HG03103 (cell line): ENCODE results near the gene WIZ.

Source experiments
- ATAC-seq: cut with Tn5 transposase; IDR thresholded peaks from one replicate; pipeline ENCODE4 v1.9.1; 2021; ENCODE audit warnings: low read depth; ENCODE audit not compliant: unreplicated experiment

The WIZ gene

DNA sequence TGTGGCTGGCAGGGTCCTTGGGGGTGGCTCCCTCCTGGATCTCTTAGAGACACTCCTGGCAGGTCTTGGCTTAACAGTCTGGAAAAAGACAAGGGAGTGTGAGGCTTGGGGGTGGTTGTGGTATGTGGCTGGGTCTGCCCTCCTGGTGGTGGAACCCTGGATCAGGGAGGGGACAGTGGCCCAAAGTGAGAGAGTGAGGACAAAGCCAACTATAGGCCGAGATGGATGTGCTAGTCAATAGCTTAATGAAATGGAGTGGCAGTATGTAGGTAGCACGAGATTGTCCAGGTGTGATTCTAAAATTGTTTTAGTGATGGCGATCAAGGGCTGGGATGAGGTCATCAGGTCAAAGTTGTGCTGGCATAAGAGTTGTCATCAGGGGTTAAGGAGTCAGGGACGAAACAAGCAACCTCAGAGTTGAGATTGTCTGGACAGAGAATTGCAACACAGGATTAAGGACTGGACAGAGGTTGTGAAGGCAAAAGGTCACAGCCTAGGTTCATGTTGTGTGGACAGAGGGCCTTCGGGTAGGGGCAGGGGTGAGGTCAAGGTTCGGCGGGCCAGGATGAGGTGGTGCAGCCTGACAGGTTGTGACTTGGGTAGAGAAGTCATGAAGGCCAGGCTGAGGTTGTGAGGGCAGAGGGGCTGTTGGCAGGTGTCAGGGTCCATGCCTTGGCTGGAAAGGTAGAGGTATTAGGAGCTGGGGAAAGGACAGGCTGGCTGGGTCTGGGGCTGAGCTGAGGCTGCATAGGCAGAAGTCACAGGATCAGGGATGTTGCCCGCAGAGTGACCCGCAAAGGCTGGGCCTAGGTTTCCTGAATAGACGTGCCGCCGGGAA lies 19.1 kb upstream of the WIZ start:
- no peak for ATAC-seq

DNA sequence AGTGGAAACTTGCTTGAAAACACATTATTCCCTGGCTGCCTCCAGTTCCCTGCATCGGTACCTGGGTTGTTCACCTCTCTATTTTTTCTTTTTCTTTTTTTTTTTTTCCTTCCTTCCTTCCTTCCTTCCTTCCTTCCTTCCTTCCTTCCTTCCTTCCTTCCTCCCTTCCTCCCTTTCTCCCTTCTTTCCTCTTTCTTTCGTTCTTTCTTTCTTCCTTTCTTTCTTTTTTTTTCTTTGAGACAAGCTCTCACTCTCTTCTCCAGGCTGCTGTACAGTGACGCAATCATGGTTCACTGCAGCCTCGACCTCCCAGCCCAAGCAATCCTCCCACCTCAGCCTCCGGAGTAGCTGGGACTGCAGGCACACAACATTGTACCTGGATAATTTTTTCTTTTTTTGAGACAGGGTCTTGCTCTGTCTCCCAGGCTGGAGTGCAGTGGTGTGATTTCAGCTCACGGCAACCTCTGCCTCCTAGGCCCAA lies 18.0 kb upstream of the WIZ start:
- no peak for ATAC-seq

DNA sequence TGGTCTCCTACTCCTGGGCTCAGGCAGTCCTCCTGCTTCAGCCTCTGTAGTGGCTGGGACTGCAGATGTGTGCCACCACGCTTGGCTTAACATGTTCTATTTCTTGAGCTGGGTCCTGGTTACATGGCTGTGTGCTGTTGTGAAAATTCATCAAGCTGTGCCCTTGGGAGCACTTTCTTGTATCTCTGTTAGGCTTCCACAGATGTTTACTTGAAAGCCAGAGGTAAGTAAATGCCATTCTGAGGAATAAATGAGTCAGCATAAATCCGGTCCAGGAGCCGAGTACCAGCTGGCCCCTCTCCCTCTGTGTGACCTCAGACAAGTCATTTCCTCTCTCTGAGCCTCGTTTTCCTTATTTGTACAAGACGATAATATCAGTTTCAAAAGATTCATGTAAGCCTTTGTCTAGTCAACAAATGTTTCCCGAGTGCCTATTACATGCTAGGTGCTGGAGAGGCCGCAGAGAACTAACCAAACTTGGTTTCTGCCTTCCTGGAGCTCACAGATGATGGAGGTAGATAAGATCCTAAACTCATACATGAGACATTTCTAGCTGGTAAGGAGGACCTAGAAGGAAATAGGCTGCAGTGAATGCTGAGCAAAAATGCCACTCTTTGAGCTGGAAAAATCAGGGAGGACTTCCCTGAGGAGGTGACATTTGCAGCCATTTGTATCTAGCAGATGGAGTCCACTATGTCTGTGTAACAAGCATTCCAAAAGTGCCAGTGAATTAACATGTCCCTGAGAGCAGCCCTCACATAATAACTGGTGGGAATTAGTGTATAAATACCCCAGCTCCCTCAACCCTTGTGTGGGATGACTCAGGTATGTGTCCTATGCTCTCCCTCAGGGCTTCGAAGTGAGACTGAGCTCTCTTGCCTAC lies 17.3 kb upstream of the WIZ start:
- peak; percentile 42 for ATAC-seq

DNA sequence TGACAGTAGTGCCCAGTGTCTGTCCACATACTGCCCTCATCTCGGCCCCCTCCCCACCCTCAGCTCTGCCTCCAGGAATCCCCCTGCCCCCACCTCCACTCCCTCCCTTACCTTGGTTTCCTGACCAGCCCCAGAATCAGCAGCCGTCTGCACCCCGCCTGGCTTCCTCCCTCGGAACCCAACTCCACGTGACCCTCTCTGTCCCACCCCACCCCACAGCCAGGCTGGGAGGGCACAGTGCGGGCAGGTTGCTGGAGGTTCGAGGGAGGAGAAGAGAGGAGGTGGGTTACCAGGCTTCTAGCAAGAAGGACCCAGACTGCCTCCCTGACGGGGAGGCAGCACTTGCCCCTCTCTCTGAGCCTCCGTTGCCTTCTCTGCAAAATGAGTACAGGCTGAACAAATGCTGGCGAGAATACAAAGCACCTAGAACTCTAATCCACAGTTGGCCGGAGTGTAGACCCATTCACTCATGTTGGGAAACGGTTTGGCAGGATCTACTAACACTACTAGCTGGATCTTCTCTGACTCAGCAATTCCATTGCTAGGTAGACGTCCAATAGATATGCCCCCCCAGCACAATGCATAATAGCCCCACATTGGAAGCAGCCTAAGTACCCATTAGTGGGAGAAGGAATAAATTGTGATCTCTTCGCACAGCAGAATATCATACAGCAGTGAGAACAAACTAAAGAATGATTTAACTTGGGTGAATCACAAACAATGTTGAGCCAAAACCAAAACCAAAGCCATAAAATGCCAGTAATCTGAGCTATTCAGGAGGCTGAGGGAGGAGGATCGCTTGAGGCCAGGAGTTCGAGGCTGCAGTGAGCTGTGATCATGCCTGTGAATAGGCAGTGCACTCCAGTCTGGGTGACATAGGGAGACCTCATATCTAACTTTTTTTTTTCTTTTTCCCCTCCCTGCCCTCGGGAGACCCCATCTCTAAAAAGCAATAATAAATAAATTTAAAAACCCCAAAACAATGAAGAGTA lies 14.9 kb upstream of the WIZ start, which contains the start of gene RASAL3:
TSS of gene RASAL3 (minus strand) at position 151 of the 992 bp plus-strand sequence. CDS start 186 bp downstream, outside the sequence.
- ATAC-seq = peak; percentile 54

DNA sequence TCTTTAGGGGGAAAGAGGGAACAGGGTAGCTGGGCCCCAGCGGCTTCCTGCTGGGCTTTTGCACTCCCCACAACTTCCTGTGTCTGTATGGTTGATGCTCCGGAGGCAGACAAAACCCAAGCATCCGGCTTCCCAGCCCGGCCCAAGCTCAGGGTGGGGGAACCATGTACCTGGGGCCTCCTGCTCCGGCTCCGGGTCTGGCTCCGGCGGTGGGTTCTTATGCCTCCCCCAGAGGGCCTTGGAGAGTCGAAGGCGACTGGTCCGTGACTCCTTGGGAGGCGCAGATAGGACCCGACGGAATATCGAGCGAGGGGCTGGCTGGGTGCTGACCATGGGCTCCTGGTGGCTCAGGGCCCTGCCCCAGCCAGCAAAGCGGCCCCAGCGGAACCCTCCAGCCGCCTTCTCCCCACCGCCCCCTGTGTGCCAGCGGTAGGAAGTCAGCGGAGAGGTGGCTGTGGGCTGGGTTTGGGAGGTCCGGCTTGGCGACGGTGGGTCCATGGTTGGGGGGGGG lies 14.2 kb upstream of the WIZ start:
- no peak for ATAC-seq

DNA sequence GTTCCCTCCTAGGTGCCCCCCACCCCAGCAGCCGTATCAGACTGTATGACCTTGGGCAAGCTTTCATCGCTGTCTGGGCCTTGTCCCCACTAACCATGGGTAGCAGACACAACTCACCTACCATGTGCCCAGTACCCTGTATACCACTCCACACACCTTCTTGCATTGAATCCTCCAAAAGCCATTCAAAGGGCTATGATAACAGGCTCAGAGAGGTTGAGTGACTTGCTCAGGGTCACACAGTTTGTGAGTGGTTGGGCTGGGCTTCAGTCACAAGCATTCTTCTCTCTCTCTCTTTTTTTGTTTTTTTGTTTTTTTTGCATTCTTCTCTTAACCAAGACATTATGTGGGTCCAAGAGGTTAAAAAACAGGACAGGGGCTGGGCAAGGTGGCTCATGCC lies 11.9 kb upstream of the WIZ start:
- no peak for ATAC-seq

DNA sequence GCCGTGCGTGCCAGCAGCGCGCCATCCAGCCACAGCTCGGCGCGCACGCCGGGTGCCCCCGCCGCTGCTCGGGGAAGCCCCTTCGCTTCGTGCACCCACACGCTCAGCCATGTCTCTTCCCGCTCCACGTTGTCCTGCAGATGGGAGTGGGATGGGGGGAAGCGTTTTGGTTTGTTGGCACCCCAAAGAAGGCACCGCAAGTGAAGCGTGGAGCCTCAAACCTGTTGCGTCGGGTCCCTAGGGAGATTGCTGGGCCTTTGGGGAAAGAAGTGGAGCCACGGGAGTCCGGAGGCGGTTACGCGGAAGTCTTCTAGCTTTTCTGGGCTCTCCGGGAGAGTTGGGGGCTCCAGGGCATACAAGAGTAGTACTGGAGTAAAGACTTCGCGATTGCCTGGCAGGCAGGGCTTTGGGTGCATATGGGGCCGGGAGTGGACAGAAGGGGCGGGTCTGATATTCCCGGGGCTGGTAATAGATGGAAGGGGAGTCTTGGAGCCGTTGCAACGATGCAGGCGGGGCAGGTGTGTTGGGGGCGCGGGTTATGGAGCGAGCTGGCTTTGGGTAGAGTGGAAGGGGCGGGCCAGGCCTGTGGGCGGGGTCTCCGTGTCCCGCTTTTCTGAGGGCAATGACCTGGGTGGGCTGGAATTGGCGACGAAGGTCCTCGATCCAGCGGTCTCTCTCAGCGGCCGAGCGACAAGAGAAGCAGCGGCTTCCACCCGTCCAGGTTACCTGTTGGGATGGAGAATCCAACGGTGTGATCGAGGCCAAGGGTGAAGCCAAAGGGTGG lies 8.1 kb upstream of the WIZ start:
- no peak for ATAC-seq

DNA sequence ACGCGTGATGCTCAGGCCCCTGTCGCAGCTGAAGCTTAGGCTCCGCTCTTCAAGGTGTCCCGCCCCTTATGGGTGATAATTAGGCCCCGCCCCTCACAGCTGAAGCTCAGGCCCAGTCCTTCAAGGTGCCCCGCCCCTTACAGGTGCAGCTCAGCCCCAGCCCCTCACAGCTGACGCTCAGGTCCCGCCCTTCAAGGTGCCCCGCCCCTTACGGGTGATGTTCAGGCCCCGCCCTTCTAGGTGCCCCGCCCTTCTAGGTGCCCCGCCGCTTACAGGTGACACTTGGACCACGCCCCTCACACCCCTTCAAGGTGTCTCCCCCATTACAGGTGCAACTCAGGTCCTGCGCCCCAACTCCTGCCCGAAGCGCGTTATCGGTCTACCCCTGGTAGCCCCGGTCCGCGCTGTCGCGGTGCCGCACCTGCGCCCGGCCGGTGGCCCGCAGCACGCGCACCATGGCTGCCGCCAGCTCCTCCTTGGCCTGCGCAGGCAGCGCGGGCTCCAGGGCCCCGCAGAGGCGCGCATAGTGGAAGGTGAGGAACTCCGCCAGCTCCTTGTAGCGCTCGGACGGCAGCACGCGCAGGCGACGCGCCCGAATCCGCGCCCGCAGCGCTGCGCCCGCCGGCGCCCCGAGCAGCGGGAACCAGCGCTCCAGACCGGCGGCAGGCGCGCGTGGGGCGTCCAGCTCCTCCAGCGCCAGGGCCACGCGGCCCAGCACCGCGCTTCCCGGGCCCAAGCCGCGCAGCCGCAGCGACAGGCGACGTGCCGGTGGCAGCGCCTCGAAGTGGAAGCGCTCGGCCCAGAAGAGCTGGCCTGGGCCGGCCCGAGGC lies 7.3 kb upstream of the WIZ start:
- ATAC-seq = no peak

DNA sequence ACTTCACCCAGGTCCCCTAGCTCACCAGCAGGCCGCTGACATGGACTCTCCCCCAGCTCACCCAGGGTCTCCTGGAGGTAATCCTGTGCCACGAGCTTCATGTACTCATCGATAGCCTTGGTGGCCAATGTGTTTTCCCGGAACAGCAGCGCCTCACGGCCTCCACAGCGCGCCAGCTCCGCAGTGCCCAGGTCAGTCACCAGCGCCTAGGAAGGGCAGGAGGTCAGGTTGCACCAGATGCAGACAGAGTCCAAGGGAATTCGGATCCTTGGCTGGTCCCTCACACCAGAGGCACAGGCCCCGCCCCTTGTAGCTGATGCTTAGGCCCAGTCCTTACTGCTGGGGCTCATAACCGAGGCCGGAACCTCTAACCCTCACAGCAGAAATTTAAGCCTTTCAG lies 6.7 kb upstream of the WIZ start:
- ATAC-seq = no peak

DNA sequence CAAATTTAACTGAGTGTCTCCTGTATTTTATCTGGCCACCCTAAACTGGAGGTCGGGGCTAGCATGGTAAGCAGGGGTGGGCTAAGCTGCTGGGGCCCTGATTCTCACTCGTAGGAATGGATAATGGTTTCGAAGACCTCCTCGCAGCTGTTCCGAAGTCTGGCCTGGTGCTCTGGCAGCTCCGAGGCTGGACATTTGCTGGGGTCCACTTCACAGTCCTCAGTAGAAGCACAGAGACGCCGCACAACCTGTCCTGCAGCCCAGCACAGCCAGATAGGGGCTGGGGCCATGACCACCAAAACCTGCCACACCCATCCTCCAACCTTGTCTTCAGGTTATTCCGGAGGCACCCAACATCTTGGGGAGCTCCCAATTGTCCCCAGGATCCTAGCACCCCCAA lies 6.2 kb upstream of the WIZ start:
- ATAC-seq = no peak

DNA sequence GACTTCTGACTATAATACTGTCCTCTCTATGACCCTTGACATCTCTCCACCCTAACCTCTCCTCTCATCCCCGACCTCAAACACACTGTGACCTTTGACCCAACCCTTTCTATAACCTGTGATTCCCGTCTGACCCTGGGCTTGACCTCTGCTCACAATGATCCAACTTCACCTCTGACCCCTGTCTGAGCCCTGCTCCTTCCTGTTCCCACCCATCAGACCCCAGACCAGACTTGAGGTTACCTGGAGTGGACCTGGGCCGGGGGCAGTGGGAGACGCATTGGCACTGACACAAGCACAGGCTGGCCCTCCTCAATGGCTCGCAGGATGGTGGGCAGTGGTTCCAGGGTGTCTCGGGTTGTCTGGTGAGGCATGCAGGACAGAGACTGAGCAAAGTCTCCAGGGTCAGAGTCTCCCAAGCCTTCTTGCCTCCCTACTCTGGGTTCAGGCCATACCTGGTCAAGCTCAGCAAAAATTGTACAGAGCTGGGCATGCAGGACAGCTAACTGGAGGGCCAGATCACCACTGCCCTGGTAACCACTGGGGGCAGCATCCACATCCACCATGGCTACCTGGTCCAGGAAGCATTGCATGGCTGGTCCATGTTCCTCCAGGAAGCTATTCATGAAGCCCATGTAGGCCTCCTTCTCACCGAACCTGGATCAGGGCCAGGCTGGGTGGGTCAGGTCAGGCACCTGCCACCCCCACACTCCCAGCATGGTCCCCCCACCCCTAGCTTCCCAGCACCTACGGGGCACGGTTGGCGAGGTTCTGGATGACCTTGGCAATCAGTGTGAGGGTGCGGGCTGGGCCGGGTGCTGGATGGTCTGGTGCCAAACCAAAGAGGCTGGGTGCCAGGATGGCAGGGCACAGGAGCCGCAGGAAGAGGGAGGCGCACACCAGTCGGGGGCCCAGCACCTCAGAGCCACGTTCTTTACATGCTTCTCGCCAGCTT lies 4.4 kb upstream of the WIZ start:
- no peak for ATAC-seq

DNA sequence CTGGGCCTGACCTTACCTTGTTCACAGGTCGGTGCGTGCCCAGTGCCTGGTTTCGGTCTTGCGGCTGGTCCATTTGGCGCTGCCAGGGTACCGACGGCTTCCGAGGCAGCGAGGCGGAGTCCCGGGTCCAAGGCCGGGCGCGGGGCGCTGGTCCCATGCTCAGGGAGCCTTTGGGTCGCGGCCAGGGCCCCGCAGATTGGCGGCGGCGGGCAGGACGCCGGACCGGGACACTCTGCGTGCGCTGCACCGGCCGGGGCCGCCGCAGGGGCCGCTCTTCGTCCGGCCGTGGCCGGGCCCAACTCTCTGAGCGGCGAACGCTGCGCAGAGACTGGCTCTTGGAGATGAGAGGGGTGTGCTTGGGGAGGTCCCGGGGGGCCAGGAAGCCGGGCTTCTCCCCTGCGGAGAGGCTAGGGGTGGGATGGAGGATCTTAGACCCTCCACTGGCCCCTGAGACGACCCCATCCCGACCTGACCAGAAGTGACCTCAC lies 3.4 kb upstream of the WIZ start:
- no peak for ATAC-seq

DNA sequence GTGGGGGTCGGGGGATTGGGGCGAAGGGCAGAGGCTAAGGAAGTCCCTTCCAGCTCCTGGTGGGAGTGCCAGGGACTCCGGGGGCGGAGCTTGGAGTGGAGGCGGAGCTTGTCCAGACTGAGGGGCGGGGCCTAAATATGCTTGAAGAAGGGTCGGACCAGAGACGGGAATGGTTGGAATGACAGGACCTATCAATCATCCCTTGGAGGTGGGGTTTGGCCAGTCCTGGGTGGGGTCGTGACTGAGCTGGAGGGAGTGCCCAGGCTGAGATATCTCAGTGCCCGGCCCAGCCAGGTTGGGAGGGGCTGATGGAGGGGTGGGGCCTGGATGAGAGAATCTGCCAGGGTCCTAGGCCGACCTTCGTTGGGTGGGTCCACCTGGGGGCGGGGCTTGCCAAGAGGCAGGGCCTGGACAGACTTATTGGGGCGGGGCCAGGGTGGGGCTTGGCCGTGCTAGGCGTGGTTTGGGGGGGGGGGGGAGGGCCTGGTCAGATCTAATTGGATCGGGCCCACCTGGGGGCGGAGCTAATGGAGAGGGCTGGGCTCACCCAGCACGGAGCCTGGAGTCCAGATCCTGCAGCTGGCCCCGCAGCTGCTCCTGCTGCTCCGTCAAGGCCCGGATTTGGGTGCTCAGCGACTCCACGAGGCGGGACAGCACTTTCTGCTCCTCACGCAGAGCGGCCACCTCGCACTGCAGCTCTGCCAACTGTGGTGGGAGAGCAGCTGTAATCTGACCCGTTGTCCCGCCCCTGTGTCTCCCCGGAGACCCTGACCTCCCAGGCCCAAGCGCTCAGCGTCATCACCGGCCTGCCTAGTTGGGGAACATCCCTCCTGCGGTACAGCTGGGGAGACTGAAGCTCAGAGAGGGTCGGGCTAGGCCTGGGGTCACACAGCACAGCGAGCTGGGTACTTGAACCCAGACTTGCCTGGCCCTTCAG lies 2.6 kb upstream of the WIZ start:
- no peak for ATAC-seq

DNA sequence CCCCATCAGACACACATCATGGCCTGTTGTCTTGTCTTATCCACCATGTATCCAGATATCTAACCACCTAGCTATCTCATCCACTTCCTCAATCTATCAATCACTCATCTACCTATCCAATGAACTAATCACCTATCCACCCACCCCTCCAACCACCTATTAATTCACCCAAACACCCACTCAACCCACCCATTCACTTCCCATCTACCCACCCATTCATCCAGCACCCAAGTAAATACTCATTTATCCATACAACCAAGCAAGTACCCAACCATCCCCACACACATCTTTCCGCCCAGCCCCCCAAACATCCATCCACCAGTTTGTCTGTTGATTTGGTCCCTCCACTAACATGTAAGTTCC lies 753 bp upstream of the WIZ start:
- no peak for ATAC-seq

DNA sequence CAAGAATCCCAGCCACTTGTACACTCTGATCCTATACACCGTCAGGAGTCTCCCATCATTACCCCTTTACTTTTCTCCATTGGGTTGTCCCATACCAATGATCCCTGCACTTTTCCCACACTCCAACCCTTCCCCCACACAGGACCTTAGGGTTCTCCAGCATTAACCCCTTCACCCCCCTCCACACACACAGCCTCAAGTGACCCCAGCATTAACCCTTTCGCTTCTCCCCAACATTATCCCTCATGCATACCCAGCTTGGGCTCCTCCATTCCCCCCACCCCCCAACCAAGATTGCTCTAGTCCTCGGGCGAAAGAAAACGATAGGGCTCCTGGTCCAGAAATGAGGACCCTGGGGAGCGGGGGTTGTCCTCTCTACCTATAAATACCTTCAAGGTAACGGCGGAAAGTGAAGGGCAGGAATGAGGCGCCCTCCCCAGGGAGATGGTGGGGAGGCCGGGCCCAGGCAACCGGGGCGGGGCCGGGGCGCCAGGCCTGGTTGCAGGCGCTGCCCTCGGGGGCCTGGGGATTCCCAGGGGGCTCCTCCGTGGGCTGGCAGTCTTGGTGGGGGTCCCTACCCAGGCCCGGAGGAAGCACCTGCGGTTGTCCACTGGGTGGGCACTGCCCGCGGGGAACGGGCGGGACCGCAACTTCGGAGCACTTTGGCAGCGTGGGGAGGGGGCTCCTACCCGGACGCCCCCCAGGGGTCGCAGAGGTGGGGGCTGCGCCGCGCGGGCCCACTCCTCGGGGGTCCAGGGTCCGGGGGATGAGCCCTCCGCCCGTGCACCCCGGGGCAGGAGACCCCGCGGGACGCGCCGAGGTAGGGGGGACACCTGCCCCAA lies 757 bp downstream of the WIZ start:
- no peak for ATAC-seq
